Liver (tissue), 3 donors: ENCODE data around the gene MXD3.

Source experiments
- EGR1 ChIP-seq, 2 donors: IDR thresholded peaks; 2 replicates each; pipeline ENCODE4 v1.6.1; 2016 to 2018; ENCODE audit warnings: antibody characterized with exemption in 2 of 2, low read depth in 2 of 2
- FOXA1 ChIP-seq: IDR thresholded peaks from 2 replicates; pipeline ENCODE4 v1.6.1; 2016; ENCODE audit warnings: antibody characterized with exemption
- GABPA ChIP-seq, 2 donors: IDR thresholded peaks in 1 of 2; conservative IDR thresholded peaks in 1 of 2; 2 replicates each; pipeline ENCODE4 v1.6.1; 2016; ENCODE audit warnings: antibody characterized with exemption in 2 of 2, mild to moderate bottlenecking in 1 of 2, moderate library complexity in 1 of 2
- JUND ChIP-seq, 2 donors: IDR thresholded peaks; 2 replicates each; pipeline ENCODE4 v1.6.1; 2016; ENCODE audit warnings: antibody characterized with exemption in 2 of 2
- RAD21 ChIP-seq, 2 donors: IDR thresholded peaks; 2 replicates each; pipeline ENCODE4 v1.6.1; 2016; ENCODE audit warnings: antibody characterized with exemption in 2 of 2, mild to moderate bottlenecking in 2 of 2
- YY1 ChIP-seq: IDR thresholded peaks from 2 replicates; pipeline ENCODE4 v1.6.1; 2016; ENCODE audit warnings: antibody characterized with exemption, mild to moderate bottlenecking
- ZBTB33 ChIP-seq: IDR thresholded peaks from 2 replicates; pipeline ENCODE4 v1.6.1; 2016; ENCODE audit warnings: antibody characterized with exemption
- TF ChIP-seq, protein P1 (sequence below): fragments of 150-350 bp; IDR thresholded peaks from 2 replicates; pipeline ENCODE4 v1.5.1; 2017; ENCODE audit warnings: improper control_type of control experiment, low read depth, low read length; ENCODE audit not compliant: missing input control
- TF ChIP-seq, protein P2 (sequence below): IDR thresholded peaks from 2 replicates; pipeline ENCODE4 v1.6.1; 2016; ENCODE audit warnings: antibody characterized with exemption
- TF ChIP-seq, protein P3 (sequence below): IDR thresholded peaks from 2 replicates; pipeline ENCODE4 v1.6.1; 2016; ENCODE audit warnings: antibody characterized with exemption
- donor health status: healthy.
- donor health status: healthy.

DNA sequence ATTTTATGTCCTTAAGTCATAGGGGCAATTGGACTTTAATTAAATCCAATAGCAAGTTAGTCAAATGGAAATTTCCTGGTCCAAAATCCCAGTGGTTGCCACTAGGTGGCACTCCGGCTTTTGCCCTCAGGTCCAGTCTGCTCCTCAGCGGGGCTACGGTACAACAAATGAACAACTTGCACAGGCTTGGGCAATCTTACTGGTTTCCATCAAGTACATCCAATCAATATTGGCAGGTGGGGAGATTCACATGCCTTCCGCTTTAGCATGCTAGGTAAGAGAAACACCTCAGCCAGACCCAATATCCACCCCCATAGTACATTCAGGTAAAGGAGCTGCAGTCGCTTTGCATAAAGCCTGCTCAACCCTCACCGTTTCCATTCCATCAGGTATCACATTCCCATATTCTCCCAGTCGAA is 6.3 kb upstream of the MXD3 start:
- TF ChIP-seq, protein P1, sequence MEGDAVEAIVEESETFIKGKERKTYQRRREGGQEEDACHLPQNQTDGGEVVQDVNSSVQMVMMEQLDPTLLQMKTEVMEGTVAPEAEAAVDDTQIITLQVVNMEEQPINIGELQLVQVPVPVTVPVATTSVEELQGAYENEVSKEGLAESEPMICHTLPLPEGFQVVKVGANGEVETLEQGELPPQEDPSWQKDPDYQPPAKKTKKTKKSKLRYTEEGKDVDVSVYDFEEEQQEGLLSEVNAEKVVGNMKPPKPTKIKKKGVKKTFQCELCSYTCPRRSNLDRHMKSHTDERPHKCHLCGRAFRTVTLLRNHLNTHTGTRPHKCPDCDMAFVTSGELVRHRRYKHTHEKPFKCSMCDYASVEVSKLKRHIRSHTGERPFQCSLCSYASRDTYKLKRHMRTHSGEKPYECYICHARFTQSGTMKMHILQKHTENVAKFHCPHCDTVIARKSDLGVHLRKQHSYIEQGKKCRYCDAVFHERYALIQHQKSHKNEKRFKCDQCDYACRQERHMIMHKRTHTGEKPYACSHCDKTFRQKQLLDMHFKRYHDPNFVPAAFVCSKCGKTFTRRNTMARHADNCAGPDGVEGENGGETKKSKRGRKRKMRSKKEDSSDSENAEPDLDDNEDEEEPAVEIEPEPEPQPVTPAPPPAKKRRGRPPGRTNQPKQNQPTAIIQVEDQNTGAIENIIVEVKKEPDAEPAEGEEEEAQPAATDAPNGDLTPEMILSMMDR: peak; percentile 94
- TF ChIP-seq YY1 (peak; percentile 52), ZBTB33 (no peak), EGR1 (IDR thresholded peaks at IDR 0.05; ENCODE audit: low read depth in 2 of 2) (no peak), JUND (IDR thresholded peaks at IDR 0.05) (peak in 1 of 2 donors; percentile 48), FOXA1 (no peak), RAD21 (IDR thresholded peaks at IDR 0.05) (peak; percentile 98 to 99), GABPA (IDR thresholded peaks at IDR 0.05 in 1 of 2, conservative IDR thresholded peaks at IDR 0.05 in 1 of 2) (peak in 1 of 2 donors; percentile 52)
- TF ChIP-seq, protein P2, sequence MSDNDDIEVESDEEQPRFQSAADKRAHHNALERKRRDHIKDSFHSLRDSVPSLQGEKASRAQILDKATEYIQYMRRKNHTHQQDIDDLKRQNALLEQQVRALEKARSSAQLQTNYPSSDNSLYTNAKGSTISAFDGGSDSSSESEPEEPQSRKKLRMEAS: no peak
- TF ChIP-seq, protein P3, sequence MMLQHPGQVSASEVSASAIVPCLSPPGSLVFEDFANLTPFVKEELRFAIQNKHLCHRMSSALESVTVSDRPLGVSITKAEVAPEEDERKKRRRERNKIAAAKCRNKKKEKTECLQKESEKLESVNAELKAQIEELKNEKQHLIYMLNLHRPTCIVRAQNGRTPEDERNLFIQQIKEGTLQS: no peak
